PC-9 (cell line): ENCODE data around the gene NF1. TPM values are rescaled to one million over a fixed set of nuclear protein-coding genes. Genes with fewer than 3 reads are reported as not detected.

Source experiments
- BruUV-seq: library from RNA; stranded (reverse); fragments of 400-500 nt; replicated peaks from 2 replicates; lab custom pipeline; 2021; lab: Mats Ljungman, UMichigan
- CTCF ChIA-PET: fragments of 300-600 bp; sonication (Branson Sonifier 250); formaldehyde crosslinking; loops from one replicate; lab custom pipeline; 2022; ENCODE audit warnings: antibody characterized with exemption; lab: Charles Lee
- POLR2A ChIA-PET: fragments of 300-600 bp; sonication (Branson Sonifier 250); formaldehyde crosslinking; loops from one replicate; lab custom pipeline; 2022; ENCODE audit warnings: antibody characterized with exemption; ENCODE audit not compliant: unreplicated experiment; lab: Charles Lee
- DNase-seq, 2 experiments: peaks; one replicate each; pipeline versions ENCODE4 v3.0.0 to v3.0.0-alpha.2; 2015 to 2022; ENCODE audit warnings: mixed read lengths in 1 of 2
- H2AFZ ChIP-seq: fragments of 200-600 bp; sonication (generic); 2 replicates; pipeline ENCODE4 v1.8.1; 2017; ENCODE audit warnings: antibody characterized with exemption
- H3F3A ChIP-seq: fragments of 200-600 bp; sonication (generic); 2 replicates; pipeline ENCODE4 v1.8.1; 2017; ENCODE audit warnings: antibody characterized with exemption, mild to moderate bottlenecking, low read depth; ENCODE audit not compliant: insufficient read depth
- H3K27ac ChIP-seq: fragments of 200-600 bp; sonication (generic); 2 replicates; pipeline ENCODE4 v1.6.1; 2016; ENCODE audit warnings: mixed run types
- H3K27me3 ChIP-seq: fragments of 200-600 bp; sonication (generic); 2 replicates; pipeline ENCODE4 v1.6.1; 2016; ENCODE audit warnings: low read depth, mixed run types; ENCODE audit not compliant: insufficient read depth
- H3K36me3 ChIP-seq: fragments of 200-600 bp; sonication (generic); 2 replicates; pipeline ENCODE4 v1.6.1; 2016; ENCODE audit warnings: low read depth, mixed run types
- H3K4me1 ChIP-seq: fragments of 200-600 bp; sonication (generic); replicated peaks from 2 replicates; pipeline ENCODE4 v1.6.1; 2016; ENCODE audit warnings: mixed run types; ENCODE audit not compliant: insufficient read depth
- H3K4me2 ChIP-seq: fragments of 200-600 bp; sonication (generic); 2 replicates; pipeline ENCODE4 v1.6.1; 2017; ENCODE audit warnings: mixed run types
- H3K4me3 ChIP-seq: fragments of 200-600 bp; sonication (generic); 2 replicates; pipeline ENCODE4 v1.6.1; 2016; ENCODE audit warnings: mixed run types
- H3K79me2 ChIP-seq: fragments of 200-600 bp; sonication (generic); 2 replicates; pipeline ENCODE4 v1.6.1; 2017; ENCODE audit warnings: low read depth, mixed run types
- H3K9me2 ChIP-seq: fragments of 200-600 bp; sonication (generic); 2 replicates; pipeline ENCODE4 v1.8.1; 2017; ENCODE audit warnings: mild to moderate bottlenecking; ENCODE audit not compliant: insufficient read depth
- H3K9me3 ChIP-seq: fragments of 200-600 bp; sonication (generic); 2 replicates; pipeline ENCODE4 v1.8.1; 2016; ENCODE audit warnings: low read depth; ENCODE audit not compliant: insufficient read depth
- H4K20me1 ChIP-seq: fragments of 200-600 bp; sonication (generic); 2 replicates; pipeline ENCODE4 v1.8.1; 2017; ENCODE audit not compliant: insufficient read depth
- EZH2 ChIP-seq: fragments of 200-600 bp; sonication (generic); IDR thresholded peaks from 2 replicates; pipeline ENCODE4 v1.8.0; 2017; ENCODE audit warnings: antibody characterized with exemption, low read depth
- intact Hi-C: fragments of 100-400 bp; cut with micrococcal nuclease; formaldehyde crosslinking; loops from one replicate; pipeline ENCODE4 v1.10.0; 2022; ENCODE audit not compliant: unreplicated experiment
- total RNA-seq: library from RNA; stranded (reverse); gene quantifications from 2 replicates; pipeline ENCODE4 v1.2.3, GENCODE V29; 2021
- TF ChIP-seq, protein P1 (sequence below): fragments of 200-600 bp; sonication (generic); conservative IDR thresholded peaks from 2 replicates; pipeline ENCODE4 v1.6.1; 2017; ENCODE audit warnings: mixed run types, antibody characterized with exemption, mild to moderate bottlenecking, moderate library complexity

NF1 gene
- total RNA-seq, 1 experiment from 2014 or later = 61.0 TPM

DNA sequence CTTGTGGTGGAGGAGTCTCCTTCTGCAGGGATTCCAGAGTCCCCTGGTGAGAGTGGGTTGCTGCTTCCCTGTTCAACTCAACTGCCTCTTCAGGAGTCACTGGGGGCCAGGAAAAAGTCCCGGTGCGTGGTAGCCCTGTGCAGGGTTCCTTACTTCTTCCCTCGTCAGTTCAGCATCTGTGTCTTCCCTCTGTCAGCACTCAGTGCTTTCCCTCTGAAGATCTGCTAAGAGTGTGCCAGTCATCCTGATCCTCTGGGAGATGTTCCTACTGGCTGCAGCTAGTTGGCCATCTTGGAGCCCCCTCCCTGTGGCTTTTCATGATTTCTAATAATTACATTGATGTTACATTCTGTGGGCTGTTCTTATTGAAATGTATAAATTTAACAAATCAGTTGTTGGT, 36.5 kb downstream of the NF1 start:
- H3K9me3 ChIP-seq = no peaks in the 10 kb centered on the region
- ChIA-PET CTCF (no interaction called here), POLR2A (no interaction called here)
- peaks cover 41% of the 10 kb centered on the region for H4K20me1 ChIP-seq
- no peak overlapping the region for H3K27ac ChIP-seq
- no peak overlapping the region for H3K4me2 ChIP-seq
- H3F3A ChIP-seq = peaks cover 4% of the 10 kb centered on the region; the same call in 1 of the 2 replicates
- H3K36me3 ChIP-seq = no peaks in the 10 kb centered on the region
- no peaks in the 10 kb centered on the region for H3K9me2 ChIP-seq
- TF ChIP-seq EZH2 = no peak
- TF ChIP-seq, protein P1, sequence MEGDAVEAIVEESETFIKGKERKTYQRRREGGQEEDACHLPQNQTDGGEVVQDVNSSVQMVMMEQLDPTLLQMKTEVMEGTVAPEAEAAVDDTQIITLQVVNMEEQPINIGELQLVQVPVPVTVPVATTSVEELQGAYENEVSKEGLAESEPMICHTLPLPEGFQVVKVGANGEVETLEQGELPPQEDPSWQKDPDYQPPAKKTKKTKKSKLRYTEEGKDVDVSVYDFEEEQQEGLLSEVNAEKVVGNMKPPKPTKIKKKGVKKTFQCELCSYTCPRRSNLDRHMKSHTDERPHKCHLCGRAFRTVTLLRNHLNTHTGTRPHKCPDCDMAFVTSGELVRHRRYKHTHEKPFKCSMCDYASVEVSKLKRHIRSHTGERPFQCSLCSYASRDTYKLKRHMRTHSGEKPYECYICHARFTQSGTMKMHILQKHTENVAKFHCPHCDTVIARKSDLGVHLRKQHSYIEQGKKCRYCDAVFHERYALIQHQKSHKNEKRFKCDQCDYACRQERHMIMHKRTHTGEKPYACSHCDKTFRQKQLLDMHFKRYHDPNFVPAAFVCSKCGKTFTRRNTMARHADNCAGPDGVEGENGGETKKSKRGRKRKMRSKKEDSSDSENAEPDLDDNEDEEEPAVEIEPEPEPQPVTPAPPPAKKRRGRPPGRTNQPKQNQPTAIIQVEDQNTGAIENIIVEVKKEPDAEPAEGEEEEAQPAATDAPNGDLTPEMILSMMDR = no peak
- H3K4me3 ChIP-seq = no peak overlapping the region
- BruUV-seq = no TSS peak
- intact Hi-C loops = no loop called here
- no peaks in the 10 kb centered on the region for H3K4me1 ChIP-seq
- peaks cover 67% of the 10 kb centered on the region for H3K79me2 ChIP-seq
- DNase-seq = no peak
- no peak overlapping the region for H2AFZ ChIP-seq
- H3K27me3 ChIP-seq = no peaks in the 10 kb centered on the region

DNA sequence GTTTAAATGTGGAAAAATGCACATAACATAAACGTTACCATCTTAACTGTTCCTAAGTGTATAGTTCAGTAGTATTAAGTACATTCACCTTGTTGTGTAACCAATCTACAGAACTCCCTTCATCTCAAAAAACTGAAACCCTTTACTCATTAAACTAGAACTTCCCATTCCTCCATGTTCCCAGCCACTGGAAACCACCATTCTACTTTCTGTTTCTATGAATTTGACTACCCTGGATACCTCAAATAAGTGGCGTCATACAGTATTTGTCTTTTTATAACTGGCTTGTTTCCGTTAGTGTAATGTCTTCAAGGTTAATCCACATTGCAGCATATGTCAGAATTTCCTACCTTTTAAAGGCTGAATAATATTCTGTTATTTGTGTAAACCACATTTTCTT, 38.2 kb downstream of the NF1 start:
- Histone ChIP-seq H3K36me3 (no peaks in the 10 kb centered on the region), H3K9me3 (no peaks in the 10 kb centered on the region), H3K4me2 (no peak overlapping the region), H3K79me2 (peaks cover 55% of the 10 kb centered on the region), H3K4me3 (no peak overlapping the region), H2AFZ (no peak overlapping the region), H3K9me2 (no peaks in the 10 kb centered on the region), H3K4me1 (no peaks in the 10 kb centered on the region), H3F3A (peaks cover 4% of the 10 kb centered on the region; the same call in 1 of the 2 replicates), H3K27ac (no peak overlapping the region), H4K20me1 (peaks cover 42% of the 10 kb centered on the region), H3K27me3 (no peaks in the 10 kb centered on the region)
- intact Hi-C loops = no loop called here
- ChIA-PET POLR2A (no interaction called here), CTCF (no interaction called here)
- no peak for TF ChIP-seq EZH2
- TF ChIP-seq, protein P1 = no peak
- BruUV-seq = no TSS peak
- no peak for DNase-seq

DNA sequence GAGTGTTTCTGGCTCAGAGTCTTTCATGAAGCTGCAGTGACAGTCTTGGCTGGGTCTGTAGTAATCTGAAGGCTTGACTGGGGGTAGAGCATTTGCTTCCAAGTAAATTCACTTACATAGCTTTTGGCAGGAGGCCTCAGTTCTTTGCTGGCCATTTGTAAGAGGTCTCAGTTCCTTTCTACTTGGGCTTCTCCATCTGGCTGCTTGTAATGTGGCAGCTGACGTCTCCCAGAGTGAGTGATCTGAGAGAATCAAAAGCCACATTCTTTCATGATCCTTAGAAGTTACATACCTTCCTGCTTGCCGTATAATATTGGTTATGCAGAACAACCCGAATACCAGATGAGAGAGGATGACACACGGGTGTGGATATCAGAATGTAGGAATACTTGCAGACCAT, 39.8 kb downstream of the NF1 start:
- POLR2A ChIA-PET = no interaction called here
- Histone ChIP-seq H3K9me3 (no peaks in the 10 kb centered on the region), H3K27me3 (no peaks in the 10 kb centered on the region), H2AFZ (no peak overlapping the region), H3K4me1 (no peaks in the 10 kb centered on the region), H4K20me1 (peaks cover 34% of the 10 kb centered on the region), H3K4me3 (no peak overlapping the region), H3K4me2 (no peak overlapping the region), H3F3A (peaks cover 4% of the 10 kb centered on the region; the same call in 1 of the 2 replicates), H3K9me2 (no peaks in the 10 kb centered on the region), H3K36me3 (no peaks in the 10 kb centered on the region), H3K27ac (no peak overlapping the region), H3K79me2 (peaks cover 58% of the 10 kb centered on the region)
- intact Hi-C loops = no loop called here
- CTCF ChIA-PET = no interaction called here
- BruUV-seq = no TSS peak
- TF ChIP-seq, protein P1 = no peak
- TF ChIP-seq EZH2 = no peak
- DNase-seq = no peak
